Stimulated activated CD8-positive, alpha-beta memory T cell treated with anti-CD3 and anti-CD28 coated beads, Interleukin-4, amount 100 ng/mL, for 1 hour (primary cell): Measurements from ENCODE around the gene TXLNG.
"Not testable (repeated sequence)": the region's sequence is repeated elsewhere in the genome, so short reads cannot be mapped to it uniquely, and the experiment has no call there.

Experiments
- DNase-seq, 2 donors: peaks; one replicate each; pipeline ENCODE4 v3.0.0-alpha.2; 2020; ENCODE audit warnings: low read depth in 2 of 2, low spot score in 1 of 2

Gene TXLNG

GRCh38 chrX:16838202-16839066 is 52.2 kb downstream of the TXLNG start:
- no peak for DNase-seq

GRCh38 chrX:16839219-16839851 is 53.1 kb downstream of the TXLNG start:
- no peak for DNase-seq

- no peak for DNase-seq
These were observed 53.7 kb downstream of the TXLNG start for GRCh38 chrX:16839852-16840460.

- no peak for DNase-seq
These were observed 56.4 kb downstream of the TXLNG start for GRCh38 chrX:16842684-16843083.

- no peak for DNase-seq
These were observed 57.1 kb downstream of the TXLNG start for GRCh38 chrX:16843208-16843909.

GRCh38 chrX:16845686-16846085 is 59.4 kb downstream of the TXLNG start:
- DNase-seq: no peak

- DNase-seq: no peak
These were observed 62.3 kb downstream of the TXLNG start for GRCh38 chrX:16848541-16848940.

- no peak for DNase-seq
These were observed 65.2 kb downstream of the TXLNG start for GRCh38 chrX:16851421-16851820.

- no peak for DNase-seq
These were observed 65.6 kb downstream of the TXLNG start for GRCh38 chrX:16851827-16852226.

- no peak for DNase-seq
These were observed 66.4 kb downstream of the TXLNG start for GRCh38 chrX:16852617-16853179.

GRCh38 chrX:16853537-16853936 is 67.3 kb downstream of the TXLNG start:
- DNase-seq: no peak

GRCh38 chrX:16855363-16856075 is 69.3 kb downstream of the TXLNG start:
- DNase-seq: no peak

GRCh38 chrX:16856076-16856404 is 69.8 kb downstream of the TXLNG start:
- not testable (repeated sequence) for DNase-seq

- no peak for DNase-seq
These were observed 70.5 kb downstream of the TXLNG start for GRCh38 chrX:16856744-16857143.

GRCh38 chrX:16862829-16863228 is 76.6 kb downstream of the TXLNG start:
- DNase-seq: no peak

- no peak for DNase-seq
These were observed 81.7 kb downstream of the TXLNG start for GRCh38 chrX:16867947-16868346.

GRCh38 chrX:16868920-16869319 is 82.7 kb downstream of the TXLNG start:
- DNase-seq: no peak

- no peak for DNase-seq
These were observed 83.3 kb downstream of the TXLNG start for GRCh38 chrX:16869393-16870094.

- DNase-seq: peak; percentile 80 to 83
These were observed 84.0 kb downstream of the TXLNG start, which contains the start of gene RBBP7 for GRCh38 chrX:16870095-16870861. TSS of gene RBBP7 (minus strand) at chrX:16870362. CDS start at chrX:16870053, 309 bp downstream.
